ENCODE measurements around the gene CEACAM5.

CEACAM5 gene

DNA sequence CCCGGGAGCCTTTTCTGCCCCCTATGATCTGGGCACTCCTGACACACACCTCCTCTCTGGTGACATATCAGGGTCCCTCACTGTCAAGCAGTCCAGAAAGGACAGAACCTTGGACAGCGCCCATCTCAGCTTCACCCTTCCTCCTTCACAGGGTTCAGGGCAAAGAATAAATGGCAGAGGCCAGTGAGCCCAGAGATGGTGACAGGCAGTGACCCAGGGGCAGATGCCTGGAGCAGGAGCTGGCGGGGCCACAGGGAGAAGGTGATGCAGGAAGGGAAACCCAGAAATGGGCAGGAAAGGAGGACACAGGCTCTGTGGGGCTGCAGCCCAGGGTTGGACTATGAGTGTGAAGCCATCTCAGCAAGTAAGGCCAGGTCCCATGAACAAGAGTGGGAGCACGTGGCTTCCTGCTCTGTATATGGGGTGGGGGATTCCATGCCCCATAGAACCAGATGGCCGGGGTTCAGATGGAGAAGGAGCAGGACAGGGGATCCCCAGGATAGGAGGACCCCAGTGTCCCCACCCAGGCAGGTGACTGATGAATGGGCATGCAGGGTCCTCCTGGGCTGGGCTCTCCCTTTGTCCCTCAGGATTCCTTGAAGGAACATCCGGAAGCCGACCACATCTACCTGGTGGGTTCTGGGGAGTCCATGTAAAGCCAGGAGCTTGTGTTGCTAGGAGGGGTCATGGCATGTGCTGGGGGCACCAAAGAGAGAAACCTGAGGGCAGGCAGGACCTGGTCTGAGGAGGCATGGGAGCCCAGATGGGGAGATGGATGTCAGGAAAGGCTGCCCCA is 11.8 kb upstream of the CEACAM5 start:
- Mint-ChIP-seq H3K4me3 (no peak overlapping the region), H3K36me3 (ENCODE audit: low read depth) (no peaks in the 10 kb centered on the region), H3K27me3 (peaks cover 48% of the 10 kb centered on the region)

DNA sequence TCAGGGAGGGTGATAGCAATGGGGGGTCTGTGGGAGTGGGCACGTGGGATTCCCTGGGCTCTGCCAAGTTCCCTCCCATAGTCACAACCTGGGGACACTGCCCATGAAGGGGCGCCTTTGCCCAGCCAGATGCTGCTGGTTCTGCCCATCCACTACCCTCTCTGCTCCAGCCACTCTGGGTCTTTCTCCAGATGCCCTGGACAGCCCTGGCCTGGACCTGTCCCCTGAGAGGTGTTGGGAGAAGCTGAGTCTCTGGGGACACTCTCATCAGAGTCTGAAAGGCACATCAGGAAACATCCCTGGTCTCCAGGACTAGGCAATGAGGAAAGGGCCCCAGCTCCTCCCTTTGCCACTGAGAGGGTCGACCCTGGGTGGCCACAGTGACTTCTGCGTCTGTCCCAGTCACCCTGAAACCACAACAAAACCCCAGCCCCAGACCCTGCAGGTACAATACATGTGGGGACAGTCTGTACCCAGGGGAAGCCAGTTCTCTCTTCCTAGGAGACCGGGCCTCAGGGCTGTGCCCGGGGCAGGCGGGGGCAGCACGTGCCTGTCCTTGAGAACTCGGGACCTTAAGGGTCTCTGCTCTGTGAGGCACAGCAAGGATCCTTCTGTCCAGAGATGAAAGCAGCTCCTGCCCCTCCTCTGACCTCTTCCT is 11.1 kb upstream of the CEACAM5 start:
- Mint-ChIP-seq H3K27ac (no peak overlapping the region), H3K27me3 (peaks cover 47% of the 10 kb centered on the region), H3K4me3 (no peak overlapping the region), H3K36me3 (ENCODE audit: low read depth) (no peaks in the 10 kb centered on the region), H3K4me1 (no peaks in the 10 kb centered on the region), H3K9me3 (peaks cover 9% of the 10 kb centered on the region)
- no peak for ATAC-seq
- no peak for DNase-seq

More for the DNA sequence above, 11.8 kb upstream of the CEACAM5 start:
- no peak for ATAC-seq
- Mint-ChIP-seq H3K9me3 (peaks cover 9% of the 10 kb centered on the region), H3K27ac (no peak overlapping the region), H3K4me1 (no peaks in the 10 kb centered on the region)
- no peak for DNase-seq

DNA sequence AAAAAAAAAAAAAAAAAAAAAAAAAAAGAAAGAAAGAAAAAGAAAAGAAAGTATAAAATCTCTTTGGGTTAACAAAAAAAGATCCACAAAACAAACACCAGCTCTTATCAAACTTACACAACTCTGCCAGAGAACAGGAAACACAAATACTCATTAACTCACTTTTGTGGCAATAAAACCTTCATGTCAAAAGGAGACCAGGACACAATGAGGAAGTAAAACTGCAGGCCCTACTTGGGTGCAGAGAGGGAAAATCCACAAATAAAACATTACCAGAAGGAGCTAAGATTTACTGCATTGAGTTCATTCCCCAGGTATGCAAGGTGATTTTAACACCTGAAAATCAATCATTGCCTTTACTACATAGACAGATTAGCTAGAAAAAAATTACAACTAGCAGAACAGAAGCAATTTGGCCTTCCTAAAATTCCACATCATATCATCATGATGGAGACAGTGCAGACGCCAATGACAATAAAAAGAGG is 9.6 kb upstream of the CEACAM5 start:
- ATAC-seq (no peak), DNase-seq (no peak)
- Mint-ChIP-seq H3K27me3 (peaks cover 40% of the 10 kb centered on the region), H3K36me3 (ENCODE audit: low read depth) (no peaks in the 10 kb centered on the region), H3K4me3 (no peak overlapping the region), H3K4me1 (no peaks in the 10 kb centered on the region), H3K27ac (no peak overlapping the region), H3K9me3 (no peaks in the 10 kb centered on the region)

DNA sequence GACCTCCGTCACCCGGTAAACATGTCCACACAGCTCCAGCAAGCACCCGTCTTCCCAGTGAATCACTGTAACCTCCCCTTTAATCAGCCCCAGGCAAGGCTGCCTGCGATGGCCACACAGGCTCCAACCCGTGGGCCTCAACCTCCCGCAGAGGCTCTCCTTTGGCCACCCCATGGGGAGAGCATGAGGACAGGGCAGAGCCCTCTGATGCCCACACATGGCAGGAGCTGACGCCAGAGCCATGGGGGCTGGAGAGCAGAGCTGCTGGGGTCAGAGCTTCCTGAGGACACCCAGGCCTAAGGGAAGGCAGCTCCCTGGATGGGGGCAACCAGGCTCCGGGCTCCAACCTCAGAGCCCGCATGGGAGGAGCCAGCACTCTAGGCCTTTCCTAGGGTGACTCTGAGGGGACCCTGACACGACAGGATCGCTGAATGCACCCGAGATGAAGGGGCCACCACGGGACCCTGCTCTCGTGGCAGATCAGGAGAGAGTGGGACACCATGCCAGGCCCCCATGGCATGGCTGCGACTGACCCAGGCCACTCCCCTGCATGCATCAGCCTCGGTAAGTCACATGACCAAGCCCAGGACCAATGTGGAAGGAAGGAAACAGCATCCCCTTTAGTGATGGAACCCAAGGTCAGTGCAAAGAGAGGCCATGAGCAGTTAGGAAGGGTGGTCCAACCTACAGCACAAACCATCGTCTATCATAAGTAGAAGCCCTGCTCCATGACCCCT is 9.0 kb upstream of the CEACAM5 start:
- no peak for DNase-seq
- H3K4me1 Mint-ChIP-seq: no peaks in the 10 kb centered on the region
- H3K27ac Mint-ChIP-seq: no peak overlapping the region
- no peaks in the 10 kb centered on the region for H3K36me3 Mint-ChIP-seq (ENCODE audit: low read depth)
- no peaks in the 10 kb centered on the region for H3K9me3 Mint-ChIP-seq
- no peak for ATAC-seq
- no peak overlapping the region for H3K4me3 Mint-ChIP-seq
- peaks cover 38% of the 10 kb centered on the region for H3K27me3 Mint-ChIP-seq

DNA sequence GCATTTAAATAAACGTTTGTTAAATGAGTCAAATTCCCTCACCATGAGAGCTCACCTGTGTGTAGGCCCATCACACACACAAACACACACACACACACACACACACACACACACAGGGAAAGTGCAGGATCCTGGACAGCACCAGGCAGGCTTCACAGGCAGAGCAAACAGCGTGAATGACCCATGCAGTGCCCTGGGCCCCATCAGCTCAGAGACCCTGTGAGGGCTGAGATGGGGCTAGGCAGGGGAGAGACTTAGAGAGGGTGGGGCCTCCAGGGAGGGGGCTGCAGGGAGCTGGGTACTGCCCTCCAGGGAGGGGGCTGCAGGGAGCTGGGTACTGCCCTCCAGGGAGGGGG is 8.5 kb upstream of the CEACAM5 start:
- no peaks in the 10 kb centered on the region for H3K9me3 Mint-ChIP-seq
- no peak overlapping the region for H3K27ac Mint-ChIP-seq
- no peak for DNase-seq
- H3K4me1 Mint-ChIP-seq: no peaks in the 10 kb centered on the region
- H3K4me3 Mint-ChIP-seq: no peak overlapping the region
- peaks cover 41% of the 10 kb centered on the region for H3K27me3 Mint-ChIP-seq
- ATAC-seq: no peak
- H3K36me3 Mint-ChIP-seq (ENCODE audit: low read depth): no peaks in the 10 kb centered on the region

DNA sequence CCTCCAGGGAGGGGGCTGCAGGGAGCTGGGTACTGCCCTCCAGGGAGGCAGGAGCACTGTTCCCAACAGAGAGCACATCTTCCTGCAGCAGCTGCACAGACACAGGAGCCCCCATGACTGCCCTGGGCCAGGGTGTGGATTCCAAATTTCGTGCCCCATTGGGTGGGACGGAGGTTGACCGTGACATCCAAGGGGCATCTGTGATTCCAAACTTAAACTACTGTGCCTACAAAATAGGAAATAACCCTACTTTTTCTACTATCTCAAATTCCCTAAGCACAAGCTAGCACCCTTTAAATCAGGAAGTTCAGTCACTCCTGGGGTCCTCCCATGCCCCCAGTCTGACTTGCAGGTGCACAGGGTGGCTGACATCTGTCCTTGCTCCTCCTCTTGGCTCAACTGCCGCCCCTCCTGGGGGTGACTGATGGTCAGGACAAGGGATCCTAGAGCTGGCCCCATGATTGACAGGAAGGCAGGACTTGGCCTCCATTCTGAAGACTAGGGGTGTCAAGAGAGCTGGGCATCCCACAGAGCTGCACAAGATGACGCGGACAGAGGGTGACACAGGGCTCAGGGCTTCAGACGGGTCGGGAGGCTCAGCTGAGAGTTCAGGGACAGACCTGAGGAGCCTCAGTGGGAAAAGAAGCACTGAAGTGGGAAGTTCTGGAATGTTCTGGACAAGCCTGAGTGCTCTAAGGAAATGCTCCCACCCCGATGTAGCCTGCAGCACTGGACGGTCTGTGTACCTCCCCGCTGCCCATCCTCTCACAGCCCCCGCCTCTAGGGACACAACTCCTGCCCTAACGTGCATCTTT is 7.8 kb upstream of the CEACAM5 start:
- no peak for ATAC-seq
- H3K27ac Mint-ChIP-seq: no peak overlapping the region
- no peaks in the 10 kb centered on the region for H3K36me3 Mint-ChIP-seq (ENCODE audit: low read depth)
- no peaks in the 10 kb centered on the region for H3K9me3 Mint-ChIP-seq
- H3K4me3 Mint-ChIP-seq: no peak overlapping the region
- DNase-seq: no peak
- H3K27me3 Mint-ChIP-seq: peaks cover 46% of the 10 kb centered on the region
- H3K4me1 Mint-ChIP-seq: no peaks in the 10 kb centered on the region

DNA sequence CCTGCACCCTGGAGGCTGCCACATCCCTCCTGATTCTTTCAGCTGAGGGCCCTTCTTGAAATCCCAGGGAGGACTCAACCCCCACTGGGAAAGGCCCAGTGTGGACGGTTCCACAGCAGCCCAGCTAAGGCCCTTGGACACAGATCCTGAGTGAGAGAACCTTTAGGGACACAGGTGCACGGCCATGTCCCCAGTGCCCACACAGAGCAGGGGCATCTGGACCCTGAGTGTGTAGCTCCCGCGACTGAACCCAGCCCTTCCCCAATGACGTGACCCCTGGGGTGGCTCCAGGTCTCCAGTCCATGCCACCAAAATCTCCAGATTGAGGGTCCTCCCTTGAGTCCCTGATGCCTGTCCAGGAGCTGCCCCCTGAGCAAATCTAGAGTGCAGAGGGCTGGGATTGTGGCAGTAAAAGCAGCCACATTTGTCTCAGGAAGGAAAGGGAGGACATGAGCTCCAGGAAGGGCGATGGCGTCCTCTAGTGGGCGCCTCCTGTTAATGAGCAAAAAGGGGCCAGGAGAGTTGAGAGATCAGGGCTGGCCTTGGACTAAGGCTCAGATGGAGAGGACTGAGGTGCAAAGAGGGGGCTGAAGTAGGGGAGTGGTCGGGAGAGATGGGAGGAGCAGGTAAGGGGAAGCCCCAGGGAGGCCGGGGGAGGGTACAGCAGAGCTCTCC is 6.9 kb upstream of the CEACAM5 start:
- Mint-ChIP-seq H3K4me1 (no peaks in the 10 kb centered on the region), H3K27me3 (peaks cover 47% of the 10 kb centered on the region), H3K9me3 (no peaks in the 10 kb centered on the region), H3K36me3 (ENCODE audit: low read depth) (no peaks in the 10 kb centered on the region), H3K27ac (no peak overlapping the region), H3K4me3 (no peak overlapping the region)
- DNase-seq (no peak), ATAC-seq (no peak)

DNA sequence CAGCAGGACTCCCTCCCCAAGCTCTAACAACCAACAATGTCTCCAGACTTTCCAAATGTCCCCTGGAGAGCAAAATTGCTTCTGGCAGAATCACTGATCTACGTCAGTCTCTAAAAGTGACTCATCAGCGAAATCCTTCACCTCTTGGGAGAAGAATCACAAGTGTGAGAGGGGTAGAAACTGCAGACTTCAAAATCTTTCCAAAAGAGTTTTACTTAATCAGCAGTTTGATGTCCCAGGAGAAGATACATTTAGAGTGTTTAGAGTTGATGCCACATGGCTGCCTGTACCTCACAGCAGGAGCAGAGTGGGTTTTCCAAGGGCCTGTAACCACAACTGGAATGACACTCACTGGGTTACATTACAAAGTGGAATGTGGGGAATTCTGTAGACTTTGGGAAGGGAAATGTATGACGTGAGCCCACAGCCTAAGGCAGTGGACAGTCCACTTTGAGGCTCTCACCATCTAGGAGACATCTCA is 6.2 kb upstream of the CEACAM5 start:
- H3K4me1 Mint-ChIP-seq: peaks cover 2% of the 10 kb centered on the region
- ATAC-seq (no peak), DNase-seq (no peak)
- peaks cover 52% of the 10 kb centered on the region for H3K27me3 Mint-ChIP-seq
- no peak overlapping the region for H3K27ac Mint-ChIP-seq
- no peak overlapping the region for H3K4me3 Mint-ChIP-seq
- H3K9me3 Mint-ChIP-seq: no peaks in the 10 kb centered on the region
- H3K36me3 Mint-ChIP-seq (ENCODE audit: low read depth): no peaks in the 10 kb centered on the region

DNA sequence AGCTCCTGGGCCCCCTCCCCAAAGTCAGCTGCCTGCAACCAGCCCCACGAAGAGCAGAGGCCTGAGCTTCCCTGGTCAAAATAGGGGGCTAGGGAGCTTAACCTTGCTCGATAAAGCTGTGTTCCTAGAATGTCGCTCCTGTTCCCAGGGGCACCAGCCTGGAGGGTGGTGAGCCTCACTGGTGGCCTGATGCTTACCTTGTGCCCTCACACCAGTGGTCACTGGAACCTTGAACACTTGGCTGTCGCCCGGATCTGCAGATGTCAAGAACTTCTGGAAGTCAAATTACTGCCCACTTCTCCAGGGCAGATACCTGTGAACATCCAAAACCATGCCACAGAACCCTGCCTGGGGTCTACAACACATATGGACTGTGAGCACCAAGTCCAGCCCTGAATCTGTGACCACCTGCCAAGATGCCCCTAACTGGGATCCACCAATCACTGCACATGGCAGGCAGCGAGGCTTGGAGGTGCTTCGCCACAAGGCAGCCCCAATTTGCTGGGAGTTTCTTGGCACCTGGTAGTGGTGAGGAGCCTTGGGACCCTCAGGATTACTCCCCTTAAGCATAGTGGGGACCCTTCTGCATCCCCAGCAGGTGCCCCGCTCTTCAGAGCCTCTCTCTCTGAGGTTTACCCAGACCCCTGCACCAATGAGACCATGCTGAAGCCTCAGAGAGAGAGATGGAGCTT is 4.7 kb upstream of the CEACAM5 start:
- no peak overlapping the region for H3K4me3 Mint-ChIP-seq
- no peak overlapping the region for H3K27ac Mint-ChIP-seq
- no peak for ATAC-seq
- H3K9me3 Mint-ChIP-seq: no peaks in the 10 kb centered on the region
- H3K36me3 Mint-ChIP-seq (ENCODE audit: low read depth): no peaks in the 10 kb centered on the region
- peaks cover 2% of the 10 kb centered on the region for H3K4me1 Mint-ChIP-seq
- H3K27me3 Mint-ChIP-seq: peaks cover 51% of the 10 kb centered on the region
- no peak for DNase-seq

DNA sequence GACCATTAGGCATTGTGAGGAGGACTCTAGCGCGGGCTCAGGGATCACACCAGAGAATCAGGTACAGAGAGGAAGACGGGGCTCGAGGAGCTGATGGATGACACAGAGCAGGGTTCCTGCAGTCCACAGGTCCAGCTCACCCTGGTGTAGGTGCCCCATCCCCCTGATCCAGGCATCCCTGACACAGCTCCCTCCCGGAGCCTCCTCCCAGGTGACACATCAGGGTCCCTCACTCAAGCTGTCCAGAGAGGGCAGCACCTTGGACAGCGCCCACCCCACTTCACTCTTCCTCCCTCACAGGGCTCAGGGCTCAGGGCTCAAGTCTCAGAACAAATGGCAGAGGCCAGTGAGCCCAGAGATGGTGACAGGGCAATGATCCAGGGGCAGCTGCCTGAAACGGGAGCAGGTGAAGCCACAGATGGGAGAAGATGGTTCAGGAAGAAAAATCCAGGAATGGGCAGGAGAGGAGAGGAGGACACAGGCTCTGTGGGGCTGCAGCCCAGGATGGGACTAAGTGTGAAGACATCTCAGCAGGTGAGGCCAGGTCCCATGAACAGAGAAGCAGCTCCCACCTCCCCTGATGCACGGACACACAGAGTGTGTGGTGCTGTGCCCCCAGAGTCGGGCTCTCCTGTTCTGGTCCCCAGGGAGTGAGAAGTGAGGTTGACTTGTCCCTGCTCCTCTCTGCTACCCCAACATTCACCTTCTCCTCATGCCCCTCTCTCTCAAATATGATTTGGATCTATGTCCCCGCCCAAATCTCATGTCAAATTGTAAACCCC is 2.8 kb upstream of the CEACAM5 start:
- ATAC-seq: no peak
- DNase-seq: peak; percentile 47
- H3K27me3 Mint-ChIP-seq: peaks cover 48% of the 10 kb centered on the region
- no peaks in the 10 kb centered on the region for H3K36me3 Mint-ChIP-seq (ENCODE audit: low read depth)
- H3K4me1 Mint-ChIP-seq: peaks cover 2% of the 10 kb centered on the region
- no peaks in the 10 kb centered on the region for H3K9me3 Mint-ChIP-seq
- H3K4me3 Mint-ChIP-seq: no peak overlapping the region
- H3K27ac Mint-ChIP-seq: no peak overlapping the region

DNA sequence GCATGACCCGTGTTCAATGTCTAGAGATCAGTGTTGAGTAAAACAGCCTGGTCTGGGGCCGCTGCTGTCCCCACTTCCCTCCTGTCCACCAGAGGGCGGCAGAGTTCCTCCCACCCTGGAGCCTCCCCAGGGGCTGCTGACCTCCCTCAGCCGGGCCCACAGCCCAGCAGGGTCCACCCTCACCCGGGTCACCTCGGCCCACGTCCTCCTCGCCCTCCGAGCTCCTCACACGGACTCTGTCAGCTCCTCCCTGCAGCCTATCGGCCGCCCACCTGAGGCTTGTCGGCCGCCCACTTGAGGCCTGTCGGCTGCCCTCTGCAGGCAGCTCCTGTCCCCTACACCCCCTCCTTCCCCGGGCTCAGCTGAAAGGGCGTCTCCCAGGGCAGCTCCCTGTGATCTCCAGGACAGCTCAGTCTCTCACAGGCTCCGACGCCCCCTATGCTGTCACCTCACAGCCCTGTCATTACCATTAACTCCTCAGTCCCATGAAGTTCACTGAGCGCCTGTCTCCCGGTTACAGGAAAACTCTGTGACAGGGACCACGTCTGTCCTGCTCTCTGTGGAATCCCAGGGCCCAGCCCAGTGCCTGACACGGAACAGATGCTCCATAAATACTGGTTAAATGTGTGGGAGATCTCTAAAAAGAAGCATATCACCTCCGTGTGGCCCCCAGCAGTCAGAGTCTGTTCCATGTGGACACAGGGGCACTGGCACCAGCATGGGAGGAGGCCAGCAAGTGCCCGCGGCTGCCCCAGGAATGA is 1.5 kb upstream of the CEACAM5 start:
- peak; percentile 75 for DNase-seq
- H3K27ac Mint-ChIP-seq: no peak overlapping the region

DNA sequence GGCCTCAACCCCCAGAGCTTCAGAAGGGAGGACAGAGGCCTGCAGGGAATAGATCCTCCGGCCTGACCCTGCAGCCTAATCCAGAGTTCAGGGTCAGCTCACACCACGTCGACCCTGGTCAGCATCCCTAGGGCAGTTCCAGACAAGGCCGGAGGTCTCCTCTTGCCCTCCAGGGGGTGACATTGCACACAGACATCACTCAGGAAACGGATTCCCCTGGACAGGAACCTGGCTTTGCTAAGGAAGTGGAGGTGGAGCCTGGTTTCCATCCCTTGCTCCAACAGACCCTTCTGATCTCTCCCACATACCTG is 969 bp upstream of the CEACAM5 start:
- DNase-seq (no peak), ATAC-seq (no peak)
- Mint-ChIP-seq H3K4me3 (no peak overlapping the region), H3K9me3 (no peaks in the 10 kb centered on the region), H3K36me3 (ENCODE audit: low read depth) (no peaks in the 10 kb centered on the region), H3K27me3 (peaks cover 50% of the 10 kb centered on the region), H3K27ac (no peak overlapping the region), H3K4me1 (peaks cover 2% of the 10 kb centered on the region)

More for the DNA sequence above, 1.5 kb upstream of the CEACAM5 start:
- ATAC-seq: peak; percentile 86
- Mint-ChIP-seq H3K4me1 (peaks cover 2% of the 10 kb centered on the region), H3K9me3 (no peaks in the 10 kb centered on the region), H3K36me3 (ENCODE audit: low read depth) (no peaks in the 10 kb centered on the region), H3K4me3 (peak overlapping the region; percentile 49), H3K27me3 (peaks cover 52% of the 10 kb centered on the region)
